ENCODE data around the gene ITGB6. TPM values are rescaled to one million over a fixed set of nuclear protein-coding genes. Genes with fewer than 3 reads are reported as not detected.

The ITGB6 gene
- total RNA-seq, 4 donors from 2014 or later, result 4.4 to 13.8 (median 10.0) TPM

DNA sequence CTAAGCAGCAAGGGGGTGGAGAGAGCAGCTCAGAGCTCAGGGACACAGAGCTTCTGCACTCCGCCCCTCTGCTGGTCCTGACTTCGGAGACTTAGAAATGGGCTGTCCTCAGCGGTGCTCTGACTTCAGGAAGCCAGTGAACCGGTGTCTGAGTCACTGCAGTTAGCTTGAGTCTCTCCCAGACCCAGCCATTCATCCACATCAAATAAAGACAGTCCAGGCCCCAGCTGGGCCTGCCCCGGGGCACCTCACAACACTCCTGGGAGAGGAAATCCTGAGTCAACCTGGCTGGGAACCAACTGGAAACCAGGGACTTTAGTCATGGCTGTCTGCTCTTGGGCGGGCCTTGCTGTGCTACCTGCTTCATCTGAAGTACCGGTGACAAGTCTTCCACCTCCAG is 5.4 kb upstream of the ITGB6 start:
- peak in 1 of 2 donors; percentile 85 for DNase-seq (ENCODE audit: low spot score in 2 of 2)
- H3K36me3 ChIP-seq, result no peaks in the 10 kb centered on the region
- no peak overlapping the region for H3K4me3 ChIP-seq
- H3K4me1 ChIP-seq, result peaks cover 34% of the 10 kb centered on the region
- TF ChIP-seq POLR2AphosphoS5 (IDR thresholded peaks at IDR 0.05) (peak in 2 of 3 donors; percentile 77 to 78), POLR2A (IDR thresholded peaks at IDR 0.05) (no peak), EP300 (IDR thresholded peaks at IDR 0.05) (no peak)
- TF ChIP-seq, protein P1, sequence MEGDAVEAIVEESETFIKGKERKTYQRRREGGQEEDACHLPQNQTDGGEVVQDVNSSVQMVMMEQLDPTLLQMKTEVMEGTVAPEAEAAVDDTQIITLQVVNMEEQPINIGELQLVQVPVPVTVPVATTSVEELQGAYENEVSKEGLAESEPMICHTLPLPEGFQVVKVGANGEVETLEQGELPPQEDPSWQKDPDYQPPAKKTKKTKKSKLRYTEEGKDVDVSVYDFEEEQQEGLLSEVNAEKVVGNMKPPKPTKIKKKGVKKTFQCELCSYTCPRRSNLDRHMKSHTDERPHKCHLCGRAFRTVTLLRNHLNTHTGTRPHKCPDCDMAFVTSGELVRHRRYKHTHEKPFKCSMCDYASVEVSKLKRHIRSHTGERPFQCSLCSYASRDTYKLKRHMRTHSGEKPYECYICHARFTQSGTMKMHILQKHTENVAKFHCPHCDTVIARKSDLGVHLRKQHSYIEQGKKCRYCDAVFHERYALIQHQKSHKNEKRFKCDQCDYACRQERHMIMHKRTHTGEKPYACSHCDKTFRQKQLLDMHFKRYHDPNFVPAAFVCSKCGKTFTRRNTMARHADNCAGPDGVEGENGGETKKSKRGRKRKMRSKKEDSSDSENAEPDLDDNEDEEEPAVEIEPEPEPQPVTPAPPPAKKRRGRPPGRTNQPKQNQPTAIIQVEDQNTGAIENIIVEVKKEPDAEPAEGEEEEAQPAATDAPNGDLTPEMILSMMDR (IDR thresholded peaks at IDR 0.05), result no peak
- WGBS, result 36% methylated on average over 5 of the region's 7 CpGs
- H3K9me3 ChIP-seq, result no peaks in the 10 kb centered on the region
- H3K27me3 ChIP-seq, result no peaks in the 10 kb centered on the region
- peak overlapping the region; percentile 69 for H3K27ac ChIP-seq

DNA sequence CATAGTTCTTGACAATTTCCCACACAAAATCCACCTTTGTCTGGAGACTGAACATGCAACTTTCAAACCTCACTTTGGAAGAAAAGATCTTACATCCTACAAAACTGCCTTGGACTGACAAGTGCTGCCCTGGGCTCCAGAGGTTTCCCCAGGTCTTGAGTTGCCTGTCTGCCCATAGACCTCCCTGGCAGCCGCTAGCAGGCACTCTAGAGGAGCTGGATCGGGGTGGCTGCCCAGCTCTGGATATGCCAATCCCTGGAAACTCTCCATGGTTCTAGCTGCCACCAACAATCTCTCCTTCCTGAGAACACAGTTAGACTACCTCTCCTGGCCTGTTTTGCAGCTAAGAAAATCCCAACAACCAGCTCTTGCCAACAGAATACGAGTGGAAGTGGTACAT is 3.4 kb upstream of the ITGB6 start:
- no peaks in the 10 kb centered on the region for H3K27me3 ChIP-seq
- H3K27ac ChIP-seq, result no peak overlapping the region
- no peaks in the 10 kb centered on the region for H3K9me3 ChIP-seq
- TF ChIP-seq POLR2A (IDR thresholded peaks at IDR 0.05) (no peak), POLR2AphosphoS5 (IDR thresholded peaks at IDR 0.05) (no peak)
- TF ChIP-seq, protein P1 (IDR thresholded peaks at IDR 0.05), result no peak
- no peak for DNase-seq (ENCODE audit: low spot score in 2 of 2)
- WGBS, result 53% methylated on average over 3 of the region's 3 CpGs
- no peaks in the 10 kb centered on the region for H3K36me3 ChIP-seq
- H3K4me3 ChIP-seq, result no peak overlapping the region
- peaks cover 28% of the 10 kb centered on the region for H3K4me1 ChIP-seq

DNA sequence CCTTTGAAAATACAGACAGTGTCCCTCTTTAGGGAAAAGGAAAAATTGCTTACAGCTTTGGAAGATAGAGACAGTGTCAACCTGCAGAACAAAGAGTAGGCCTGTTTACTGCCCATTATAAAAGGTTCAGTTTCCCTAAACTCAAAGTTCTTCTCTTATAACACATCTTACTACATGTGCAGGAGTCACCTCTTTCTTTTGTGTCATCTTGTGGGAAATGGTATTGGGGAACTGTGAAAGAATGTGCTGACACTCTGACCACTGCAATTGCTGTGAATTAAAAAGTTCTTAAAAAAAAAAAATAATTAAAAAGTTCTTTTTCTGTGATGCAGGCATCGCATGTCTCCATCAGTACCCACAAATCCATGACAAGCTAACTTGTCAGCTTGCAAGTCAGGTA is 2.9 kb upstream of the ITGB6 start:
- peaks cover 24% of the 10 kb centered on the region for H3K4me1 ChIP-seq
- no peaks in the 10 kb centered on the region for H3K9me3 ChIP-seq
- H3K36me3 ChIP-seq, result no peaks in the 10 kb centered on the region
- H3K27ac ChIP-seq, result no peak overlapping the region
- no peak for DNase-seq (ENCODE audit: low spot score in 2 of 2)
- no peaks in the 10 kb centered on the region for H3K27me3 ChIP-seq
- WGBS, result 100% methylated on average over 1 of the region's 1 CpG
- TF ChIP-seq POLR2AphosphoS5 (IDR thresholded peaks at IDR 0.05), result no peak
- no peak for TF ChIP-seq POLR2A (IDR thresholded peaks at IDR 0.05)
- no peak overlapping the region for H3K4me3 ChIP-seq

DNA sequence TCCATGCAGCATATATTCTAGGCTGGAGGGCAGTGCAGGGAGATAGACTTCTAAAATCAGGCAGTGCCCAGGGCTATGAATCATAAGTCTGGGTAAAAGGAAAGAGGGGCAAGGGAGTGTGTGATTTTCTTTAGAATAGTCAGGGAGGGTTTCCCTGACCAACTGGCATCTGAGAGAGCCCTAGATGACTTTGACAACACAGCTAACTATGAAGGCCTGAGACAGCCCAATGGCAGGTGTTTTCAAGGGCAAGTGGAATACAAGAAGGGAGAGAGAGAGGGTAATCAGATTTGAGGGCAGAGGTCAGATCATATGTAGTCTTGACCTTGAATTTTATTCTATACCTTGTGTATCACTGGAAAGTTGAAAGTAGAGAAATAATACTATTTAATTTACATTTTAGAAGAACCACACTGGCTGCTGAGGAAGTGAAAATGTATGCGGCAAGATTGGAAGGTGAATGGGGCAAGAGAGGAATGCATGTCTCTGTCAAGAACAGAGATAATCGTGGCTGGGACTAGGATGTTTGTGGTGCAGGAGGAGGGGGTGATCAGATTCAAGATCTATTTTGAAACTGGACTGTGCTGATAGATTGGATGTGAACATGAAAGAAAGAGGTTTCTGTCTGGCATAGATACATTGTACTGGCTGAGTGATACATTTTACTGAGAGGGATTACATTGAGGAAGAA is 1.9 kb upstream of the ITGB6 start:
- WGBS, result 82% methylated on average over 2 of the region's 2 CpGs
- Histone ChIP-seq H3K27me3 (no peaks in the 10 kb centered on the region), H3K4me1 (peaks cover 21% of the 10 kb centered on the region), H3K4me3 (no peak overlapping the region), H3K27ac (no peak overlapping the region), H3K36me3 (no peaks in the 10 kb centered on the region), H3K9me3 (no peaks in the 10 kb centered on the region)
- TF ChIP-seq POLR2A (IDR thresholded peaks at IDR 0.05) (no peak), EP300 (IDR thresholded peaks at IDR 0.05) (no peak), POLR2AphosphoS5 (IDR thresholded peaks at IDR 0.05) (no peak)
- TF ChIP-seq, protein P1 (IDR thresholded peaks at IDR 0.05), result no peak
- DNase-seq (ENCODE audit: low spot score in 2 of 2), result no peak

DNA sequence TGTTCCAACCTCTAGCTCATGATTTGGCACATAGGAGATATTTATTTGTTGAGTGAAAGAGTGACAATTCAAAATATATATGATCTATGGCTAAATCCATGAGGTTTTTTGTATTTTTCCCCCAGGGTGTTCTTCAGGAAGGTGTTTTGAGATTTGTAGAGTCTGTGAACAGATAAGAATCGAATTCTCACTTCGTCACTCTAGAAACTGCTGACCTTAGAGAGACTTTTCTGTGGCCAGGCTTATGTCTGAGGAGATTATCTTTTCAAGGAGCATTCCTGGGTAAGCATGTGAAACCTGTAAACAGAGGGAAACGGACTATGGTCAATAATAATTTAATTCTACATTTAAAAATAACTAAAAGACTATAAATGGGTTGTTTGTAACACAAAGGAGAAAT is 849 bp upstream of the ITGB6 start:
- TF ChIP-seq, protein P1 (IDR thresholded peaks at IDR 0.05), result no peak
- TF ChIP-seq POLR2AphosphoS5 (IDR thresholded peaks at IDR 0.05) (no peak), POLR2A (IDR thresholded peaks at IDR 0.05) (no peak), EP300 (IDR thresholded peaks at IDR 0.05) (no peak)
- H3K36me3 ChIP-seq, result no peaks in the 10 kb centered on the region
- 80% methylated on average over 3 of the region's 3 CpGs for WGBS
- H3K4me3 ChIP-seq, result no peak overlapping the region
- no peak overlapping the region for H3K27ac ChIP-seq
- DNase-seq (ENCODE audit: low spot score in 2 of 2), result no peak
- H3K9me3 ChIP-seq, result no peaks in the 10 kb centered on the region
- no peaks in the 10 kb centered on the region for H3K27me3 ChIP-seq
- H3K4me1 ChIP-seq, result peaks cover 19% of the 10 kb centered on the region
